HCT116 (cell line): ENCODE results near the gene TRIP13. TPM values are rescaled to one million over a fixed set of nuclear protein-coding genes. Genes with fewer than 3 reads are reported as not detected.

ENCODE experiments used
- ATAC-seq: fragments of 200-7000 bp; cut with Tn5 transposase; 2 replicates; pipeline ENCODE4 v1.9.1; 2020; ENCODE audit warnings: mild to moderate bottlenecking, moderate library complexity
- BruUV-seq: library from RNA; stranded (reverse); fragments of 400-500 nt; replicated peaks from 2 replicates; lab custom pipeline; 2021; lab: Mats Ljungman, UMichigan
- CTCF ChIA-PET: fragments of 300-600 bp; sonication (Branson Sonifier 250); formaldehyde crosslinking; loops from one replicate; lab custom pipeline; 2021; ENCODE audit warnings: antibody characterized with exemption; lab: Charles Lee
- POLR2A ChIA-PET: fragments of 300-600, 350-600 bp; sonication (Branson Sonifier 250); formaldehyde crosslinking; loops from one replicate; lab custom pipeline; 2021; ENCODE audit warnings: antibody characterized with exemption; lab: Charles Lee
- RAD21 ChIA-PET, 2 experiments: fragments of 300-600 bp; sonication (Branson Sonifier 250); formaldehyde crosslinking; loops; one replicate each; lab custom pipeline; 2023; ENCODE audit warnings: low total read pairs in 2 of 2; ENCODE audit not compliant: uncharacterized antibody in 2 of 2, unreplicated experiment in 2 of 2, low non-redundant PET in 1 of 2; lab: Charles Lee
- DNase-seq: peaks from one replicate; pipeline ENCODE4 v3.0.0-alpha.2; 2010; ENCODE audit warnings: low read depth, low spot score
- H2AFZ ChIP-seq: fragments of 200-600 bp; shearing (Covaris generic), sonication (generic); 2 replicates; pipeline ENCODE4 v1.6.1; 2017; ENCODE audit warnings: low read depth, mixed run types, mixed read lengths, antibody characterized with exemption, low read length; ENCODE audit not compliant: poor library complexity, severe bottlenecking
- H3K27ac ChIP-seq: 2 replicates; pipeline ENCODE4 v1.5.1; 2012; ENCODE audit warnings: low read depth, low read length
- H3K27me3 ChIP-seq: fragments of 200-600 bp; sonication (generic); 2 replicates; pipeline ENCODE4 v1.6.1; 2016; ENCODE audit warnings: mixed run types, low read length, mixed read lengths; ENCODE audit not compliant: insufficient read depth
- H3K36me3 ChIP-seq, 2 experiments: fragments of 200-500 bp in 1 of 2; fragments of 200-600 bp in 1 of 2; sonication (Bioruptor generic) in 1 of 2; sonication (generic) in 1 of 2; 2 replicates each; pipeline versions ENCODE4 v1.5.1 to v1.6.1; 2014 to 2016; ENCODE audit warnings: low read length in 2 of 2, inconsistent platforms in 1 of 2, mixed read lengths in 1 of 2, mixed run types in 1 of 2; ENCODE audit not compliant: insufficient read depth in 2 of 2, control insufficient read depth in 1 of 2
- H3K4me1 ChIP-seq, 2 experiments: fragments of 200-600 bp in 1 of 2; sonication (generic) in 1 of 2; 2 replicates each; pipeline versions ENCODE4 v1.5.1 to v1.6.1; 2012 to 2017; ENCODE audit warnings: low read length in 2 of 2, inconsistent platforms in 1 of 2, mild to moderate bottlenecking in 1 of 2, mixed read lengths in 1 of 2, mixed run types in 1 of 2, moderate library complexity in 1 of 2; ENCODE audit not compliant: insufficient read depth in 2 of 2, control insufficient read depth in 1 of 2
- H3K4me2 ChIP-seq: fragments of 200-600 bp; sonication (generic); 2 replicates; pipeline ENCODE4 v1.6.1; 2017; ENCODE audit warnings: mixed run types, low read length, mixed read lengths
- H3K4me3 ChIP-seq, 2 experiments: fragments of 200-600 bp in 1 of 2; sonication (generic) in 1 of 2; replicated peaks in 1 of 2; 2 replicates each; pipeline ENCODE4 v1.5.1; 2011 to 2016; ENCODE audit warnings: low read length in 2 of 2, control low read depth in 1 of 2, low read depth in 1 of 2, mild to moderate bottlenecking in 1 of 2, mixed read lengths in 1 of 2, mixed run types in 1 of 2
- H3K79me2 ChIP-seq: fragments of 200-600 bp; sonication (generic); 2 replicates; pipeline ENCODE4 v1.6.1; 2017; ENCODE audit warnings: mild to moderate bottlenecking, mixed run types, low read length, moderate library complexity, mixed read lengths; ENCODE audit not compliant: insufficient read depth
- H3K9ac ChIP-seq: fragments of 200-600 bp; sonication (generic); 2 replicates; pipeline ENCODE4 v1.6.1; 2016; ENCODE audit warnings: low read length, mixed read lengths
- H3K9me2 ChIP-seq: fragments of 200-600 bp; sonication (generic), shearing (Covaris generic); 2 replicates; pipeline ENCODE4 v1.6.1; 2017; ENCODE audit warnings: mixed run types, mild to moderate bottlenecking, moderate library complexity; ENCODE audit not compliant: insufficient read depth
- H3K9me3 ChIP-seq, 2 experiments: fragments of 200-500 bp in 1 of 2; fragments of 200-600 bp in 1 of 2; sonication (Bioruptor generic) in 1 of 2; sonication (generic) in 1 of 2; 2 replicates each; pipeline ENCODE4 v1.6.1; 2014 to 2017; ENCODE audit warnings: low read length in 2 of 2, mixed read lengths in 2 of 2, inconsistent platforms in 1 of 2, low read depth in 1 of 2, mild to moderate bottlenecking in 1 of 2, mixed run types in 1 of 2, moderate library complexity in 1 of 2; ENCODE audit not compliant: control insufficient read depth in 1 of 2, insufficient read depth in 1 of 2
- H4K20me1 ChIP-seq: fragments of 200-600 bp; sonication (generic), shearing (Covaris generic); 2 replicates; pipeline ENCODE4 v1.6.1; 2017; ENCODE audit warnings: mixed run types, mild to moderate bottlenecking, moderate library complexity; ENCODE audit not compliant: insufficient read depth
- ATF3 ChIP-seq: IDR thresholded peaks from 2 replicates; pipeline ENCODE4 v1.6.1; 2012
- CEBPB ChIP-seq: IDR thresholded peaks from 2 replicates; pipeline ENCODE4 v1.6.1; 2012; ENCODE audit warnings: low read depth
- CTCF ChIP-seq, 3 experiments: fragments of 200-600 bp in 1 of 3; sonication (generic) in 1 of 3; IDR thresholded peaks in 2 of 3; conservative IDR thresholded peaks in 1 of 3; 2 replicates each; pipeline ENCODE4 v1.5.1; 2012 to 2017; ENCODE audit warnings: low read depth in 2 of 3, low read length in 2 of 3, antibody characterized with exemption in 1 of 3, borderline replicate concordance in 1 of 3, control low read depth in 1 of 3, mild to moderate bottlenecking in 1 of 3, mixed read lengths in 1 of 3, mixed run types in 1 of 3, moderate library complexity in 1 of 3; ENCODE audit not compliant: insufficient read depth in 1 of 3
- ELF1 ChIP-seq: IDR thresholded peaks from 2 replicates; pipeline ENCODE4 v1.6.1; 2012; ENCODE audit warnings: low read depth, borderline replicate concordance
- EZH2 ChIP-seq: fragments of 200-600 bp; sonication (generic); IDR thresholded peaks from 2 replicates; pipeline ENCODE4 v1.6.1; 2017; ENCODE audit warnings: antibody characterized with exemption, mixed run types
- EZH2phosphoT487 ChIP-seq: fragments of 200-600 bp; IDR thresholded peaks from 2 replicates; pipeline ENCODE4 v1.6.1; 2018; ENCODE audit warnings: antibody characterized with exemption, borderline replicate concordance
- FOSL1 ChIP-seq: IDR thresholded peaks from 2 replicates; pipeline ENCODE4 v1.6.1; 2012; ENCODE audit warnings: low read depth
- JUND ChIP-seq: IDR thresholded peaks from 2 replicates; pipeline ENCODE4 v1.6.1; 2012
- MAX ChIP-seq: IDR thresholded peaks from 2 replicates; pipeline ENCODE4 v1.6.1; 2012
- POLR2A ChIP-seq: IDR thresholded peaks from 2 replicates; pipeline ENCODE4 v1.7.0; 2011; ENCODE audit warnings: borderline replicate concordance; ENCODE audit not compliant: insufficient read depth, insufficient read length; ENCODE audit errors: extremely low read depth
- POLR2AphosphoS5 ChIP-seq: IDR thresholded peaks from 2 replicates; pipeline ENCODE4 v1.6.1; 2011; ENCODE audit warnings: mild to moderate bottlenecking, low read depth, low read length, moderate library complexity
- SIN3A ChIP-seq: IDR thresholded peaks from 2 replicates; pipeline ENCODE4 v1.6.1; 2012; ENCODE audit warnings: low read depth
- SRF ChIP-seq: IDR thresholded peaks from 2 replicates; pipeline ENCODE4 v1.6.1; 2012; ENCODE audit warnings: low read depth
- YY1 ChIP-seq: IDR thresholded peaks from 2 replicates; pipeline ENCODE4 v1.6.1; 2011; ENCODE audit warnings: low read length, low read depth, moderate library complexity, mild to moderate bottlenecking; ENCODE audit not compliant: insufficient replicate concordance; ENCODE audit errors: extremely low read depth
- ZFX ChIP-seq: fragments of 450-650 bp; IDR thresholded peaks from 2 replicates; pipeline ENCODE4 v1.6.1; 2017
- intact Hi-C: fragments of 100-400 bp; cut with micrococcal nuclease; formaldehyde crosslinking; loops from 2 replicates; pipeline ENCODE4 v1.10.0; 2022
- total RNA-seq: library from RNA; stranded (reverse); gene quantifications from one replicate; pipeline ENCODE4 v1.2.1, GENCODE V29; 2021; ENCODE audit not compliant: unreplicated experiment

The TRIP13 gene
- total RNA-seq, 1 experiment from 2014 or later, result 45.0 TPM

GRCh38 chr5:965604-966344, 73.1 kb downstream of the TRIP13 start:
- Histone ChIP-seq H4K20me1 (no peaks in the 10 kb centered on the region), H3K9me3 (no peaks in the 10 kb centered on the region), H3K36me3 (no peaks in the 10 kb centered on the region), H3K9ac (no peak overlapping the region), H3K27ac (no peak overlapping the region), H3K27me3 (peaks cover 59% of the 10 kb centered on the region), H3K79me2 (no peaks in the 10 kb centered on the region), H2AFZ (no peak overlapping the region), H3K4me2 (no peak overlapping the region), H3K9me2 (no peaks in the 10 kb centered on the region), H3K4me3 (no peak overlapping the region), H3K4me1 (no peaks in the 10 kb centered on the region; a peak in 1 of 4 replicates)
- no TSS peak for BruUV-seq
- ATAC-seq (peak; percentile 62; the same call in 1 of the 2 replicates), DNase-seq (no peak)
- POLR2A ChIA-PET, result no interaction called here
- RAD21 ChIA-PET, result no interaction called here
- CTCF ChIA-PET, result no interaction called here
- intact Hi-C loops, result no loop called here
- no peak for TF ChIP-seq SIN3A
- TF ChIP-seq FOSL1, result no peak
- TF ChIP-seq CTCF (IDR thresholded peaks at IDR 0.05 in 2 of 3, conservative IDR thresholded peaks at IDR 0.05 in 1 of 3; ENCODE audit: borderline replicate concordance in 1 of 3, insufficient read depth in 1 of 3, low read depth in 2 of 3, low read length in 2 of 3), result 0 out of 6 replicates have a peak, but pooled peaks of 1 of the 3 experiments have one; percentile 1
- no peak for TF ChIP-seq POLR2AphosphoS5

- ChIA-PET RAD21 (no interaction called here), POLR2A (no interaction called here), CTCF (no interaction called here)
- no peak for ATAC-seq
- no peak overlapping the region for H2AFZ ChIP-seq
- no peaks in the 10 kb centered on the region for H4K20me1 ChIP-seq
- no peak overlapping the region for H3K27ac ChIP-seq
- no peaks in the 10 kb centered on the region for H3K36me3 ChIP-seq
- H3K4me3 ChIP-seq, result no peak overlapping the region
- H3K4me2 ChIP-seq, result no peak overlapping the region
- no peak overlapping the region for H3K9ac ChIP-seq
- no peaks in the 10 kb centered on the region for H3K9me2 ChIP-seq
- DNase-seq, result no peak
- intact Hi-C loops, result no loop called here
- no TSS peak for BruUV-seq
- no peaks in the 10 kb centered on the region; a peak in 1 of 4 replicates for H3K4me1 ChIP-seq
- H3K27me3 ChIP-seq, result peaks cover 60% of the 10 kb centered on the region
- no peaks in the 10 kb centered on the region for H3K79me2 ChIP-seq
- no peaks in the 10 kb centered on the region for H3K9me3 ChIP-seq
- no peak for TF ChIP-seq JUND
- TF ChIP-seq FOSL1, result no peak
- TF ChIP-seq POLR2AphosphoS5, result no peak
- TF ChIP-seq CEBPB, result no peak
- no peak for TF ChIP-seq ATF3
- TF ChIP-seq EZH2phosphoT487, result no peak
- no peak for TF ChIP-seq YY1
- TF ChIP-seq CTCF (IDR thresholded peaks at IDR 0.05 in 2 of 3, conservative IDR thresholded peaks at IDR 0.05 in 1 of 3; ENCODE audit: borderline replicate concordance in 1 of 3, insufficient read depth in 1 of 3, low read depth in 2 of 3, low read length in 2 of 3), result no peak
- TF ChIP-seq ELF1, result no peak
- no peak for TF ChIP-seq SRF
- no peak for TF ChIP-seq POLR2A
- no peak for TF ChIP-seq MAX
- no peak for TF ChIP-seq ZFX
- no peak for TF ChIP-seq EZH2
Observed at GRCh38 chr5:966345-966710, 73.6 kb downstream of the TRIP13 start.
